ENCODE results near the gene GPR21.

DNA sequence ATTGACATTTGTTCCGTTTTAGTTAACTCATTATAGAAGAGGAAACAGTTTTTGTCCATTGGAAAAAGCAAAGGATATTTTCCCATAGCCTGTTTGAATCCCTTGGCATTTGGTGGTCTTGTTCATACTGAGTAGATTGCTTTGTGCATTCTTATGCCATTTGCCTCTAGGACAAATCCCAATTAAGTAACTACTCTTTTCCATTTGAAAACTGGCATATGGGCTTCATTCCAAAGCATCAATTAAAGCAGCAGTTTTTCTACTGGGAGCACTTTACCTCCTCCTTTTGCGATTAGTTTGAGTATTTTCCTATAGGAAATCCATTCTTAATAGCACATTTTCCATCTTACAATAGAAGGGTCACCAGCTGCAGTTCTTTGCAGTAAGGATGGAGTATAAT lies 31.2 kb downstream of the GPR21 start:
- TF ChIP-seq POLR2AphosphoS5 (IDR thresholded peaks at IDR 0.05; ENCODE audit: low read depth, low read length), result no peak
- no peak for TF ChIP-seq POLR2A (IDR thresholded peaks at IDR 0.05; ENCODE audit: low read depth, low read length)
- no peak for TF ChIP-seq TAF1 (IDR thresholded peaks at IDR 0.05; ENCODE audit: borderline replicate concordance, low read depth, low read length)

Data from GM12892 (cell line).